ENCODE data around the gene AFAP1L2.

GRCh38 chr10:114313139-114313538 lies 91.2 kb downstream of the AFAP1L2 start:
- TF ChIP-seq CTCF (IDR thresholded peaks at IDR 0.05; ENCODE audit: low read depth, low read length, poor library complexity, severe bottlenecking) = no peak
- no peak for TF ChIP-seq EZH2phosphoT487 (IDR thresholded peaks at IDR 0.05; ENCODE audit: borderline replicate concordance, low read length)
